A549 (cell line): ENCODE results near the gene ATP6V1B1. TPM values are rescaled to one million over a fixed set of nuclear protein-coding genes. Genes with fewer than 3 reads are reported as not detected.

ENCODE experiments used
- ATAC-seq, 2 experiments: fragments of 200-7000 bp in 1 of 2; fragments of >200 bp in 1 of 2; cut with Nextera tagmentation in 1 of 2; cut with Tn5 transposase in 1 of 2; 3 replicates each; pipeline versions ENCODE4 v1.8.0 to v1.9.1; 2018 to 2020; ENCODE audit warnings: mild to moderate bottlenecking in 1 of 2, moderate library complexity in 1 of 2
- CTCF ChIA-PET: fragments of 300-600 bp; sonication (Branson Sonifier 250); formaldehyde crosslinking; extraction: SDS; loops from one replicate; lab custom pipeline; 2021; ENCODE audit warnings: antibody characterized with exemption, inconsistent platforms; lab: Yijun Ruan, JAX
- POLR2A ChIA-PET: fragments of 350-600 bp; formaldehyde crosslinking; extraction: SDS; loops from one replicate; lab custom pipeline; 2021; ENCODE audit warnings: antibody characterized with exemption, inconsistent platforms; lab: Yijun Ruan, JAX
- DNase-seq, 2 experiments: peaks; one replicate each; pipeline versions ENCODE4 v3.0.0 to v3.0.0-alpha.2; 2011 to 2016; ENCODE audit warnings: low read depth in 1 of 2, low spot score in 1 of 2
- FAIRE-seq: peaks from 2 replicates; lab custom pipeline; 2011; peaks lifted over from hg19 to GRCh38; lab: Jason Lieb, UNC
- H3K27ac ChIP-seq, 2 experiments: fragments of >200 bp; sonication (Bioruptor Twin); formaldehyde crosslinking; 3 replicates each; pipeline ENCODE4 v1.5.1; 2016 to 2017
- H3K4me1 ChIP-seq: fragments of >200 bp; sonication (Bioruptor Twin); formaldehyde crosslinking; 3 replicates; pipeline ENCODE4 v1.6.1; 2016
- H3K4me2 ChIP-seq: fragments of >200 bp; sonication (Bioruptor Twin); formaldehyde crosslinking; 3 replicates; pipeline ENCODE4 v1.6.1; 2016
- H3K4me3 ChIP-seq: fragments of >200 bp; sonication (Bioruptor Twin); formaldehyde crosslinking; 3 replicates; pipeline ENCODE4 v1.5.1; 2016
- H3K9me3 ChIP-seq: fragments of >200 bp; sonication (Bioruptor Twin); formaldehyde crosslinking; 3 replicates; pipeline ENCODE4 v1.6.1; 2016
- BCL3 ChIP-seq: fragments of >200 bp; sonication (Bioruptor Twin); formaldehyde crosslinking; IDR thresholded peaks from 3 replicates; pipeline ENCODE4 v1.6.1; 2016
- BHLHE40 ChIP-seq: IDR thresholded peaks from 2 replicates; pipeline ENCODE4 v1.6.1; 2012; ENCODE audit warnings: low read depth, low read length, inconsistent platforms
- CBX2 ChIP-seq: fragments of 200-600 bp; sonication (generic); IDR thresholded peaks from 2 replicates; pipeline ENCODE4 v1.6.1; 2016; ENCODE audit warnings: low read depth, mild to moderate bottlenecking, borderline replicate concordance
- CBX8 ChIP-seq: fragments of 200-600 bp; sonication (generic); IDR thresholded peaks from 2 replicates; pipeline ENCODE4 v1.6.1; 2016
- EHMT2 ChIP-seq: fragments of 200-600 bp; sonication (generic); IDR thresholded peaks from 2 replicates; pipeline ENCODE4 v1.6.1; 2016; ENCODE audit warnings: antibody characterized with exemption, low read depth, mild to moderate bottlenecking, moderate library complexity
- ELK1 ChIP-seq: fragments of 150-350 bp; IDR thresholded peaks from 2 replicates; pipeline ENCODE4 v1.6.1; 2014; ENCODE audit warnings: low read depth, mild to moderate bottlenecking, low read length
- EP300 ChIP-seq, 2 experiments: fragments of >200 bp; sonication (Bioruptor Twin); formaldehyde crosslinking; IDR thresholded peaks; 2 replicates in 1 of 2; 3 replicates in 1 of 2; pipeline ENCODE4 v1.6.1; 2016 to 2017
- FOSL2 ChIP-seq, 2 experiments: fragments of 450-650 bp in 1 of 2; fragments of >200 bp in 1 of 2; sonication (Bioruptor Twin) in 1 of 2; formaldehyde crosslinking; IDR thresholded peaks; 2 replicates each; pipeline versions ENCODE4 v1.5.0 to v1.6.1; 2016 to 2020; ENCODE audit warnings: mild to moderate bottlenecking in 1 of 2, moderate library complexity in 1 of 2
- HDAC2 ChIP-seq: fragments of 200-600 bp; sonication (generic); IDR thresholded peaks from 2 replicates; pipeline ENCODE4 v1.6.1; 2016
- HEYL ChIP-seq: fragments of 250-450 bp; sonication (Bioruptor Pico); IDR thresholded peaks from 2 replicates; pipeline ENCODE4 v1.8.0; 2021; ENCODE audit warnings: mild to moderate bottlenecking, moderate library complexity
- MAZ ChIP-seq: fragments of 150-350 bp; IDR thresholded peaks from 2 replicates; pipeline ENCODE4 v1.6.1; 2014; ENCODE audit warnings: antibody characterized with exemption, low read depth, low read length, borderline replicate concordance
- NFE2L2 ChIP-seq: fragments of 150-350 bp; conservative IDR thresholded peaks from 2 replicates; pipeline ENCODE4 v1.6.1; 2014; ENCODE audit warnings: low read length
- PHF8 ChIP-seq: fragments of 200-600 bp; sonication (generic); IDR thresholded peaks from 2 replicates; pipeline ENCODE4 v1.6.1; 2016; ENCODE audit warnings: low read depth, mild to moderate bottlenecking, antibody characterized with exemption, moderate library complexity, borderline replicate concordance
- POLR2A ChIP-seq: IDR thresholded peaks from 2 replicates; pipeline ENCODE4 v1.6.1; 2012; ENCODE audit warnings: mild to moderate bottlenecking, low read length
- RARB ChIP-seq: fragments of 250-450 bp; sonication (Bioruptor Pico); IDR thresholded peaks from 2 replicates; pipeline ENCODE4 v1.8.0; 2021; ENCODE audit warnings: mild to moderate bottlenecking, moderate library complexity
- REST ChIP-seq: fragments of 200-600 bp; sonication (generic); IDR thresholded peaks from 2 replicates; pipeline ENCODE4 v1.6.1; 2016; ENCODE audit warnings: antibody characterized with exemption, mild to moderate bottlenecking, moderate library complexity
- RFX5 ChIP-seq: fragments of 450-650 bp; IDR thresholded peaks from 2 replicates; pipeline ENCODE4 v1.7.1; 2014; ENCODE audit warnings: antibody characterized with exemption, mild to moderate bottlenecking, moderate library complexity
- RNF2 ChIP-seq: fragments of 200-600 bp; sonication (generic); IDR thresholded peaks from 2 replicates; pipeline ENCODE4 v1.6.1; 2016; ENCODE audit warnings: low read depth, mild to moderate bottlenecking, antibody characterized with exemption, moderate library complexity, borderline replicate concordance
- SMC3 ChIP-seq: fragments of >200 bp; sonication (Bioruptor Twin); formaldehyde crosslinking; IDR thresholded peaks from 3 replicates; pipeline ENCODE4 v1.6.1; 2018; ENCODE audit warnings: inconsistent platforms
- USF2 ChIP-seq: fragments of 450-650 bp; IDR thresholded peaks from 2 replicates; pipeline ENCODE4 v1.6.1; 2014; ENCODE audit warnings: antibody characterized with exemption
- ZFP36 ChIP-seq: fragments of 450-650 bp; IDR thresholded peaks from 2 replicates; pipeline ENCODE4 v1.6.1; 2014; ENCODE audit warnings: borderline replicate concordance; ENCODE audit not compliant: partially characterized antibody
- WGBS: methylation state at CpG from one replicate; pipeline ENCODE4 v1.1.6; 2017; ENCODE audit errors: missing lambda C conversion rate; 5-methylcytosine and 5-hydroxymethylcytosine counted together
- polyA plus RNA-seq, 4 experiments: library from polyadenylated mRNA; depleted of rRNA in 3 of 4; stranded (reverse); fragments of >200 nt; fragmentation: RNase III in 1 of 4; extraction: RNeasy Plus Mini Kit Qiagen cat#74134 plus additional on column Dnase treatment in 1 of 4; gene quantifications; 2 replicates in 3 of 4; 3 replicates in 1 of 4; pipeline ENCODE4 v1.2.3, GENCODE V29; 2011 to 2017
- TF ChIP-seq, protein P1 (sequence below): fragments of 250-450 bp; sonication (Bioruptor Pico); IDR thresholded peaks from 2 replicates; pipeline ENCODE4 v1.5.0; 2020; ENCODE audit warnings: low read depth, mild to moderate bottlenecking, moderate library complexity
- TF ChIP-seq, protein P2 (sequence below): fragments of >200 bp; sonication (Bioruptor Twin); formaldehyde crosslinking; IDR thresholded peaks from 2 replicates; pipeline ENCODE4 v1.6.1; 2016
- TF ChIP-seq, protein P3 (sequence below): IDR thresholded peaks from 2 replicates; pipeline ENCODE4 v1.6.1; 2012
- TF ChIP-seq, protein P4 (sequence below): IDR thresholded peaks from 2 replicates; pipeline ENCODE4 v1.6.1; 2012; ENCODE audit warnings: low read depth, borderline replicate concordance

The ATP6V1B1 gene
- polyA plus RNA-seq, 2 of the 4 experiments (the other 2 are of a cell fraction): 1.9 to 2.5 TPM

DNA sequence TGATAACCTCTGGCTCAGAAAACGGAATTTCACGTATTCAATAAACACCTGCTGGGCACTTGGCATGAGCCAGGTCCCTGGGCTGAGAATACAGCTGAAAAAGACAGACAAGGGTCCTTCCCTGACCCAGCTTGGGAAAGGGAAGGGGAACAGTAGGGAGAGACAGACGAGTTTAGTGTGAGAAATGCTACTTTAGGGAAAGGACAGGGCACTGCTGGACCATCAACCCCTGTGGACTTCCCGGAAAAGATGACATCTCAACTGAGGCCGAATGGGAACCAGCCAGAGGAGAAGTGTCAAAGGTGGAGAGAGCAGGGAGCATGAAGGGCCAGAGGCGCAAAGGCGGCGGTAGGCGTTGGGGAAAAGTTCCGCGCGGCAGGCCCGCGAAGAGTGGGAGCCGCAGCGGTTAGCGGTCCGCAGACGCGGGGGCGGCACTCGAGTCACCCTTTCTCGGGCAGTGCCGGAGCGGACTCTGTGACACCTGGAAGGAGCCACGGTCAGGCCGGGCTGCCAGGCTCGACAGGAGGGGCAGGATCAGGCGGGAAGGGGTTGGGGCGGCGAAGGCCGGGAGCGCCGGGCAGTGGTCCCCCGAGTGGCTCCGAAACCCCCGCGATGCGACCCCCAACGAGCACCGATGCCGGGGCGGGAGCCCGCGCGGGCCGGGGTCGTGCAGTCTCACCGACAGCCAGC, 58.5 kb downstream of the ATP6V1B1 start:
- FAIRE-seq (no peak), ATAC-seq (peak; percentile 6 to 32; a peak in 5 of 6 replicates), DNase-seq (no peak)
- POLR2A ChIA-PET: no interaction called here
- H3K4me3 ChIP-seq: peak overlapping the region; percentile 83
- under 1% methylated on average over 28 of the region's 49 CpGs for WGBS
- H3K4me1 ChIP-seq: peaks cover 17% of the 10 kb centered on the region; the same call in 2 of the 3 replicates
- H3K4me2 ChIP-seq: peak overlapping the region; percentile 97
- CTCF ChIA-PET: interaction anchor here (1.0 to 1.3 kb wide), 3 partner anchors 10 to 14 kb away, joined by 4 to 5 read pairs (median 4); no protein-coding TSS in a partner anchor
- H3K27ac ChIP-seq: peak overlapping the region; percentile 81 to 96
- no peaks in the 10 kb centered on the region for H3K9me3 ChIP-seq
- TF ChIP-seq PHF8 (peak; percentile 91; the same call in 1 of the 2 replicates), POLR2A (no peak)
- TF ChIP-seq, all 56 proteins: peak for 1

DNA sequence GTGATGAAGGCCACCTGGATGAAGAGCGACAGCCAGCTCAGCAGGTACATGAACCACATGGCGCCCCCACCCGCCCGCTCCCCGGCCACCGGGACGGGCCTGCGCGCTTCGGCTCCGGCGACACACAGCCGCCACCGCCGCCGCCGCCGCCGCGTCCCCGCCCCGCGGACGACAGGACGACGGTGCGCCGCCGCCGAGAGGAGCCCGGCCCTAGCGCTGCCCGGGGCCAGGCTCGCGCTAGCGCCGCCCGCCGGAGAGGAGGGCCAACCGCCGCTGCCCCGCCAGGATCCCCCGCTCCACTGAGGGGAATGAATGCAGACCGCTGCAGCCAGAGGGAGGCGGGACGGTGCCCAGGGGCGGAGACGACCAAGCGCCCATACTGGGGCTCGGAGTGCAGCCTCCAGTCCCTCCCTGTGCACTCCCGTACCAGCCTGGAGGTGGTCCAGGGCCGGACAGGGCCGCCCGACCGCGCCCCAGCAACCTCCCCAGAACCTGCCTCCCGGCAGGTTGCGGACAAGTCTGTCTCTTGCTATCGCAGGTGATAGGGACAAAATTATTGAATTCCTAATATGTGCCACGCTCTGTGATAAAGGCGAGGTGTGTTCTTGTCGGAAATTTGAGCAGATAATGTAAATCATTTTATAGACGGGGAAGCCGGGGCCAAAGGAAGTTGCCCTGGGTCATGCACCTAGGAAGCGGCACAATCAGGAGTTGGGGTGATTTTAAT, 59.2 kb downstream of the ATP6V1B1 start, which contains the start of gene TEX261:
TEX261 (minus strand) TSS at position 175 of the 727 bp plus-strand sequence; CDS start at position 59, 116 bp downstream.
- ChIA-PET POLR2A (no interaction called here), CTCF (interaction anchor here (1.0 kb wide), 1 partner anchor 14 kb away, joined by 5 read pairs; no protein-coding TSS in a partner anchor)
- H3K27ac ChIP-seq: peak within 1 kb of the TSS; percentile 81 to 96
- H3K4me3 ChIP-seq: peak within 1 kb of the TSS; percentile 83
- under 1% methylated on average over 15 of the region's 65 CpGs for WGBS
- H3K9me3 ChIP-seq: no peaks in the 10 kb centered on the region
- ATAC-seq: peak; percentile 96 to 99
- peaks cover 17% of the 10 kb centered on the region; the same call in 2 of the 3 replicates for H3K4me1 ChIP-seq
- DNase-seq: peak; percentile 92 to 93
- peak within 1 kb of the TSS; percentile 97 for H3K4me2 ChIP-seq
- no peak for FAIRE-seq
- TF ChIP-seq EHMT2: no peak
- no peak for TF ChIP-seq RNF2
- no peak for TF ChIP-seq CBX2
- no peak for TF ChIP-seq MAZ
- TF ChIP-seq, protein P1, sequence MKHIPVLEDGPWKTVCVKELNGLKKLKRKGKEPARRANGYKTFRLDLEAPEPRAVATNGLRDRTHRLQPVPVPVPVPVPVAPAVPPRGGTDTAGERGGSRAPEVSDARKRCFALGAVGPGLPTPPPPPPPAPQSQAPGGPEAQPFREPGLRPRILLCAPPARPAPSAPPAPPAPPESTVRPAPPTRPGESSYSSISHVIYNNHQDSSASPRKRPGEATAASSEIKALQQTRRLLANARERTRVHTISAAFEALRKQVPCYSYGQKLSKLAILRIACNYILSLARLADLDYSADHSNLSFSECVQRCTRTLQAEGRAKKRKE (CRISPR knock-in tag): no peak
- TF ChIP-seq, protein P2, sequence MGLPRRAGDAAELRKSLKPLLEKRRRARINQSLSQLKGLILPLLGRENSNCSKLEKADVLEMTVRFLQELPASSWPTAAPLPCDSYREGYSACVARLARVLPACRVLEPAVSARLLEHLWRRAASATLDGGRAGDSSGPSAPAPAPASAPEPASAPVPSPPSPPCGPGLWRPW: no peak
- no peak for TF ChIP-seq NFE2L2
- TF ChIP-seq REST: no peak
- TF ChIP-seq BCL3: peak; percentile 84; the same call in 2 of the 3 replicates
- no peak for TF ChIP-seq ZFP36
- TF ChIP-seq, protein P3, sequence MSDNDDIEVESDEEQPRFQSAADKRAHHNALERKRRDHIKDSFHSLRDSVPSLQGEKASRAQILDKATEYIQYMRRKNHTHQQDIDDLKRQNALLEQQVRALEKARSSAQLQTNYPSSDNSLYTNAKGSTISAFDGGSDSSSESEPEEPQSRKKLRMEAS: peak; percentile 35; the same call in 1 of the 2 replicates
- TF ChIP-seq, protein P4, sequence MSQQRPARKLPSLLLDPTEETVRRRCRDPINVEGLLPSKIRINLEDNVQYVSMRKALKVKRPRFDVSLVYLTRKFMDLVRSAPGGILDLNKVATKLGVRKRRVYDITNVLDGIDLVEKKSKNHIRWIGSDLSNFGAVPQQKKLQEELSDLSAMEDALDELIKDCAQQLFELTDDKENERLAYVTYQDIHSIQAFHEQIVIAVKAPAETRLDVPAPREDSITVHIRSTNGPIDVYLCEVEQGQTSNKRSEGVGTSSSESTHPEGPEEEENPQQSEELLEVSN: no peak
- TF ChIP-seq FOSL2 (IDR thresholded peaks at IDR 0.05): no peak
- no peak for TF ChIP-seq FOSL2 (CRISPR knock-in tag; IDR thresholded peaks at IDR 0.05)
- TF ChIP-seq SMC3: peak; percentile 28; the same call in 1 of the 3 replicates
- no peak for TF ChIP-seq RARB (CRISPR knock-in tag)
- no peak for TF ChIP-seq HDAC2
- no peak for TF ChIP-seq ELK1
- no peak for TF ChIP-seq HEYL (CRISPR knock-in tag)
- no peak for TF ChIP-seq USF2
- no peak for TF ChIP-seq EP300 (IDR thresholded peaks at IDR 0.05)
- TF ChIP-seq RFX5: no peak
- no peak for TF ChIP-seq BHLHE40
- no peak for TF ChIP-seq CBX8
